Kidney epithelial cell (primary cell): ENCODE measurements around the gene WDFY3. TPM values are rescaled to one million over a fixed set of nuclear protein-coding genes. Genes with fewer than 3 reads are reported as not detected.

Source experiments
- DNase-seq: peaks from one replicate; pipeline ENCODE4 v3.0.0-alpha.2; 2010; ENCODE audit warnings: low read depth
- H3K27me3 ChIP-seq: 2 replicates; pipeline ENCODE4 v1.6.0; 2011; ENCODE audit warnings: low read length; ENCODE audit not compliant: control insufficient read depth, insufficient read depth
- H3K36me3 ChIP-seq: 2 replicates; pipeline ENCODE4 v1.5.1; 2011; ENCODE audit warnings: low read length; ENCODE audit not compliant: control insufficient read depth, insufficient read depth
- H3K4me3 ChIP-seq: 2 replicates; pipeline ENCODE4 v1.5.1; 2011; ENCODE audit warnings: low read depth, mild to moderate bottlenecking, control low read depth, low read length
- total RNA-seq: library from RNA; depleted of rRNA; stranded (reverse); fragments of >200 nt; gene quantifications from 2 replicates; pipeline ENCODE4 v1.2.3, GENCODE V29; 2015
- TF ChIP-seq, protein P1 (sequence below): IDR thresholded peaks from 2 replicates; pipeline ENCODE4 v1.5.1; 2011; ENCODE audit warnings: mild to moderate bottlenecking, moderate library complexity, low read length, control low read depth, inconsistent platforms; ENCODE audit not compliant: insufficient read depth, poor library complexity, severe bottlenecking

The WDFY3 gene
- total RNA-seq, 1 donor from 2014 or later: 54.4 TPM

DNA sequence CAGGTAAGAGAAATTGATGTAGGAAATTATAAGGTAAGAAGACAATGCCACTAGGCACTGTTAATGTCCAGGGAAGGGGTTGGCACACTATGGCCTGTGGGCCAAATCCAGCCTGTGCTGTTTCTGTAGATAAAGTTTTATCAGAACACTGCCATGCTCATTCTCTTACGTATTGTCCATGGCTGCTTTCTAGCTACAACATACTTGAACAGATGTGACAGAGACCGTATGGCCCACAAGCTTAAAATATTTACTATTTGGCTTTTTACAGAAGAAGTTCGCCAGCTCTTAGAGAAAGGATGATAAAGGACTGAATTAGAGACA is 215.6 kb downstream of the WDFY3 start:
- TF ChIP-seq, protein P1, sequence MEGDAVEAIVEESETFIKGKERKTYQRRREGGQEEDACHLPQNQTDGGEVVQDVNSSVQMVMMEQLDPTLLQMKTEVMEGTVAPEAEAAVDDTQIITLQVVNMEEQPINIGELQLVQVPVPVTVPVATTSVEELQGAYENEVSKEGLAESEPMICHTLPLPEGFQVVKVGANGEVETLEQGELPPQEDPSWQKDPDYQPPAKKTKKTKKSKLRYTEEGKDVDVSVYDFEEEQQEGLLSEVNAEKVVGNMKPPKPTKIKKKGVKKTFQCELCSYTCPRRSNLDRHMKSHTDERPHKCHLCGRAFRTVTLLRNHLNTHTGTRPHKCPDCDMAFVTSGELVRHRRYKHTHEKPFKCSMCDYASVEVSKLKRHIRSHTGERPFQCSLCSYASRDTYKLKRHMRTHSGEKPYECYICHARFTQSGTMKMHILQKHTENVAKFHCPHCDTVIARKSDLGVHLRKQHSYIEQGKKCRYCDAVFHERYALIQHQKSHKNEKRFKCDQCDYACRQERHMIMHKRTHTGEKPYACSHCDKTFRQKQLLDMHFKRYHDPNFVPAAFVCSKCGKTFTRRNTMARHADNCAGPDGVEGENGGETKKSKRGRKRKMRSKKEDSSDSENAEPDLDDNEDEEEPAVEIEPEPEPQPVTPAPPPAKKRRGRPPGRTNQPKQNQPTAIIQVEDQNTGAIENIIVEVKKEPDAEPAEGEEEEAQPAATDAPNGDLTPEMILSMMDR: no peak
- Histone ChIP-seq H3K36me3 (no peaks in the 10 kb centered on the region), H3K27me3 (no peaks in the 10 kb centered on the region), H3K4me3 (no peak overlapping the region)
- no peak for DNase-seq

DNA sequence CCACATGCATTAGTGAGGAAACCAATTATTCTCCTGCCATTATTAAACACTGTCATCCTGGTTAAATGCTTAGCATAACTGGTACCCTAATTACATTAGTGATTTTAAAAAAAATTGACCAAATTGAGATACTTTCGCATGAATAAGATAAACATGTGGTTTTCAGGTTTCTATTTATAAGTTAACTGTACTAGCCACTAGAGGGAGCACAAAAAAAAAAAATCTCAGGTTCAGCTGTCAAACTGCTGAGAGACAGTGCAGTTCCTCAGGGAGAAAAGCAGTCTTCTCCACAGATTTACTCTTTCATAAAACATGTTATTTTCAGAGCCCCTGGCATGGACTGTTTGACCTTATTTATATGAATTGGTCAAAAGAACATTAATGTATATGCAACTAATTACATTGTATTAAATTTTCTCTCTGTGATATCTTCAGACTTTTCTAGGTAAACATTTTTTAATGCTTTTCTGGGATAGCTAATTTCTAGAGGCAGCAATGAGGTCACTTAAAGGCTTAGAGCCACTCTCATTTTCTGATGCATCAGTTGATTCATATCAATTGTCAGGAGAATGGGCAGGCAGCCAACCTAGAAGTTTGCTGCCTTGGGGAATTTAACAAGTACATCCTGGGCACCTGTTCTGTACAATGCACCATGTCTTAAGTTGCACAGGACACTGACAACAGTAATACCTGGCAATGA is 216.1 kb downstream of the WDFY3 start:
- H3K4me3 ChIP-seq: no peak overlapping the region
- DNase-seq: peak; percentile 14
- TF ChIP-seq, protein P1: peak; percentile 53
- H3K27me3 ChIP-seq: no peaks in the 10 kb centered on the region
- H3K36me3 ChIP-seq: no peaks in the 10 kb centered on the region

DNA sequence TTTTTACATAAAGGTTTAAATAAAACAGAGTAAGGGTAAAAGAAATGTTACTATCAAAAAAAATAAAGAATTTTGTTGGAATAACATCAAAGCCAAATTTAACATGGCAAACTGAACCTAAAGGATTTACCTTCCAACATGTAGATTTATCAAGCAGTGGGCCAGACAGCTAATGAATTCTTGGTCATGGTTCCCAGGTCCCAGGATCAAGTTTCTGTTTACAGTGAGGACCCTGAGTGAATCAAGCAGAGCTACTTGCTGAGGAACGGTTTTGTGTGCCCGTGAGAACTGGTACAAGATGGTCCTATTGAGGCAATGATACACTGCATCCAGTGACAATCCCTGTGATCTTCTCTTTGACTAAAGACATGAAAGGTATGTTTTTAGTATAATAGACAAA is 226.4 kb downstream of the WDFY3 start:
- H3K4me3 ChIP-seq: no peak overlapping the region
- TF ChIP-seq, protein P1: no peak
- H3K27me3 ChIP-seq: no peaks in the 10 kb centered on the region
- DNase-seq: no peak
- H3K36me3 ChIP-seq: peaks cover 7% of the 10 kb centered on the region

DNA sequence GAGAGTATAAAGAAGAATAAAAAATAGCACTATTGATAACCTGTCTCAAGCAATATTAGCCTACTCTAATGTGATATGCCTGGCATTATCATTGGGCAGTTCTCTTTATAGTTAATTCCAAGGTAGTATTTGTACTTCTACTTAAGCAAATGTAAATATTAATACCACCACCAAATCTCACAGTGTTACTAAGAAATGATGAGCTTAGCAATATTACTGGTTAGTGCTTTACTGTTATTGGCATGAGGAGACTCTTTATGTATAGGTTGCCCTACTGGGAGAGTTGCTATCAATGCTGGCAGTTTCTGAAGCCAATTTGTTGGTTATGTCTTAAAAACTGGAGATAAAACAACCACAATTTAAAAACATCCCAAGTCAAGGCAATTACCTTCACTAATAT is 227.9 kb downstream of the WDFY3 start:
- DNase-seq: no peak
- H3K36me3 ChIP-seq: peaks cover 7% of the 10 kb centered on the region
- no peak overlapping the region for H3K4me3 ChIP-seq
- TF ChIP-seq, protein P1: no peak
- no peaks in the 10 kb centered on the region for H3K27me3 ChIP-seq

DNA sequence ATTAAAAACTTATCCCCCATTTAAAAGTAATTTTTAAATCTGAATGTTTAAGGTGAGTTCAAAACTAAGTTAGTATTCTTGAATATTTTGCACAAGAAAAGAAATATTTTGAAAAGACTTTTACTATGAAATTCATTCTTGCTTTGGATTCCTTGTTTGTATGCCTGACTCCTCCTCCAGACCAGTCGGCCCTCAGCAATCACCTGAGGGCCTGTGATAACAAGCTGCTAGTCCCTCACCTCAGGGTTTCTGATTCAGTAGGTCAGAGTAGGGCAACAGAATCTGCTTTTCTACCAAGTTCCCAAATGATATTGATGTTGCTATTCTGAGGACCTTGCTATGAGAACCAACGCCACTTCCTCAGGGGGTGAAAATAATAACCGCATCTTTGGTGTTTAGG is 228.8 kb downstream of the WDFY3 start:
- H3K36me3 ChIP-seq: peaks cover 7% of the 10 kb centered on the region
- H3K4me3 ChIP-seq: no peak overlapping the region
- TF ChIP-seq, protein P1: no peak
- H3K27me3 ChIP-seq: no peaks in the 10 kb centered on the region
- DNase-seq: no peak

DNA sequence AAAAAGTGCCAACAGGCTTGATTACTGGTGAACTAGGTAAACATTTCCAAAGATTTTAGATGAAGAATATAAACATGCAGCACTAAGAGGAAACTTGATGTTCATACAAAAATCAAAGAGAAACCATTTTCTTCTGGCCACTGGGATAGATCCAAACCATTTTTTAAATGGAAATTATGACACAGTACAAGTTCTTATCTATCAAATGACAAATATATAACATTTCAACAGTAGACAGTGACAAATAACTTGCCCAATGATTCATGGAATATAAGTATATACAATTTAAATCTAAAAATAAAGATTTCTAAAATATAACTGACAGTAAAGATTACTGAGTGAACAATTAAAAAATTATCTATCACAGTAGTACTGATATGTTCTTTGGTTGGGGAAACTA is 232.5 kb downstream of the WDFY3 start:
- peaks cover 3% of the 10 kb centered on the region for H3K36me3 ChIP-seq
- no peak overlapping the region for H3K4me3 ChIP-seq
- TF ChIP-seq, protein P1: no peak
- H3K27me3 ChIP-seq: no peaks in the 10 kb centered on the region
- no peak for DNase-seq
